Coronary artery (tissue), 2 donors: ENCODE measurements around the gene SOX2.

ENCODE experiments used
- DNase-seq: peaks from one replicate; pipeline ENCODE4 v3.0.0-alpha.2; 2017; ENCODE audit warnings: low spot score
- H3K27ac ChIP-seq, 2 donors: fragments of 200-600 bp; sonication (generic); one replicate each; pipeline ENCODE4 v1.5.1; 2016 to 2019
- H3K4me3 ChIP-seq: fragments of 200-600 bp; sonication (generic); 2 replicates; pipeline ENCODE4 v1.5.1; 2016; ENCODE audit warnings: mild to moderate bottlenecking, moderate library complexity
- CTCF ChIP-seq: fragments of 200-600 bp; sonication (generic); IDR thresholded peaks from one replicate; pipeline ENCODE4 v1.5.1; 2019; ENCODE audit warnings: antibody characterized with exemption

Gene SOX2

GRCh38 chr3:181713676-181714612, 2.2 kb downstream of the SOX2 start:
- DNase-seq = no peak
- no peak for TF ChIP-seq CTCF
- H3K27ac ChIP-seq = no peak overlapping the region
- no peak overlapping the region for H3K4me3 ChIP-seq

- no peak for TF ChIP-seq CTCF
- no peak overlapping the region for H3K4me3 ChIP-seq
- no peak overlapping the region for H3K27ac ChIP-seq
- DNase-seq = no peak
Observed at GRCh38 chr3:181715571-181716340, 4.0 kb downstream of the SOX2 start.

GRCh38 chr3:181716966-181717365, 5.2 kb downstream of the SOX2 start:
- no peak for TF ChIP-seq CTCF
- Histone ChIP-seq H3K27ac (no peak overlapping the region), H3K4me3 (no peak overlapping the region)
- no peak for DNase-seq

GRCh38 chr3:181717549-181718171, 5.9 kb downstream of the SOX2 start:
- no peak for DNase-seq
- no peak overlapping the region for H3K27ac ChIP-seq
- no peak overlapping the region for H3K4me3 ChIP-seq
- no peak for TF ChIP-seq CTCF

GRCh38 chr3:181718369-181718768, 6.6 kb downstream of the SOX2 start:
- Histone ChIP-seq H3K27ac (no peak overlapping the region), H3K4me3 (no peak overlapping the region)
- DNase-seq = no peak
- TF ChIP-seq CTCF = no peak

- no peak for DNase-seq
- Histone ChIP-seq H3K27ac (no peak overlapping the region), H3K4me3 (peak overlapping the region; percentile 15)
- no peak for TF ChIP-seq CTCF
Observed at GRCh38 chr3:181718987-181719911, 7.5 kb downstream of the SOX2 start.
